ENCODE measurements around the gene BLOC1S1. TPM values are rescaled to one million over a fixed set of nuclear protein-coding genes. Genes with fewer than 3 reads are reported as not detected.

The BLOC1S1 gene
- total and polyA plus RNA-seq, 8 donors = 12.8 to 451 (median 239) TPM

DNA sequence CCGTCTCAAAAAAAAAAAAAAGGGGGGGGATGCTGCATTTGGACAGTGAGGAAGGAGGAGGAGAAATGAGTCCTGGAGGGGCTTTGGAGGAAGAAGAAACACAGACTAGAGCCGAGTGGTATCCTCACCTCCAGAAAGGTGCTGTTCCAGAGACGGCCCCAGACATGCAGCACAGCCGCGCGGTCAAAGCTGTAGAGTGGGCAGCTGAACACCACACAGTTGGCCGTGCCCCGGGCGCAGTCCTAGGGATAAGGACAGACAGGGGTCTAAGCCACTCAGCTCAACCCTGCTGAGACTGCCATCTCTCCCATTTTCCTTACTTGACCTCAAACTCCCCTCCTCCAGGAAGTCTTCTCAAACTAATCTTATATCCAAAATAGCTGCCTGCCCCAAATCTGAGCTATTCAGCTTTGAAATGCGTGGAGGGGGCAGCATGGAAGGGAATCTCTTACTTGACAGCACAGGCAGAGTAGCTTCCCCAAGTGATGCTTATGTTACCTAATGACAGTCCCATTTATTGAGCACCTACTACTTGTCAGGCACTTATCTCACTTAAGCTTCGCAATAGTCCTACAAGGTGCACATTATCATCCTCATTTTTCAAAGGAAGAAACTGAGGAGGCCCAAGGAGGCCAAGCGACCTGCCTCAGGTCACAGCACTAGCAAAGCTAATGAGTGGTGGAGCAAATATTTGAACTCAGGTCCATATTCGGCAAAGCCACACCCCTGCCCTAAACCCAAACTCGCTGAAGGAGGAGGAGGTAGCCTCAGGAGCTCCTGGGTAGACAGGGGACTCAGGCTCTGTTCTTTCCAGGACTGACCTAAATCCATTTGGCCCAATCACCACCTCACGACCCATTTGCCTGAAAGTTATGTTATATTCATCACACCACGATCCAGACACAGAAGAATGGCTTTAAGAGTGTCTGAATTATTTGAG, 26.9 kb upstream of the BLOC1S1 start:
- H3K36me3 ChIP-seq = peaks cover 0 to 73% (median 22%) of the 10 kb centered on the region in 4 donors
- no peak for DNase-seq
- no peak overlapping the region for H3K4me3 ChIP-seq
- H3K27me3 ChIP-seq = no peaks in the 10 kb centered on the region
- H3K4me1 ChIP-seq = no peaks in the 10 kb centered on the region
- no peak overlapping the region for H3K27ac ChIP-seq
- intact Hi-C loops (cut with DNase I; ENCODE audit: low total_unique reads) = no loop called here
- H3K9me3 ChIP-seq = no peaks in the 10 kb centered on the region
- TF ChIP-seq, protein P1, sequence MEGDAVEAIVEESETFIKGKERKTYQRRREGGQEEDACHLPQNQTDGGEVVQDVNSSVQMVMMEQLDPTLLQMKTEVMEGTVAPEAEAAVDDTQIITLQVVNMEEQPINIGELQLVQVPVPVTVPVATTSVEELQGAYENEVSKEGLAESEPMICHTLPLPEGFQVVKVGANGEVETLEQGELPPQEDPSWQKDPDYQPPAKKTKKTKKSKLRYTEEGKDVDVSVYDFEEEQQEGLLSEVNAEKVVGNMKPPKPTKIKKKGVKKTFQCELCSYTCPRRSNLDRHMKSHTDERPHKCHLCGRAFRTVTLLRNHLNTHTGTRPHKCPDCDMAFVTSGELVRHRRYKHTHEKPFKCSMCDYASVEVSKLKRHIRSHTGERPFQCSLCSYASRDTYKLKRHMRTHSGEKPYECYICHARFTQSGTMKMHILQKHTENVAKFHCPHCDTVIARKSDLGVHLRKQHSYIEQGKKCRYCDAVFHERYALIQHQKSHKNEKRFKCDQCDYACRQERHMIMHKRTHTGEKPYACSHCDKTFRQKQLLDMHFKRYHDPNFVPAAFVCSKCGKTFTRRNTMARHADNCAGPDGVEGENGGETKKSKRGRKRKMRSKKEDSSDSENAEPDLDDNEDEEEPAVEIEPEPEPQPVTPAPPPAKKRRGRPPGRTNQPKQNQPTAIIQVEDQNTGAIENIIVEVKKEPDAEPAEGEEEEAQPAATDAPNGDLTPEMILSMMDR (IDR thresholded peaks at IDR 0.05) = no peak
- TF ChIP-seq POLR2A (IDR thresholded peaks at IDR 0.05) (no peak), EP300 (IDR thresholded peaks at IDR 0.05) (no peak), POLR2AphosphoS5 (IDR thresholded peaks at IDR 0.05) (no peak)
- 79 to 89% (median 87%) methylated on average over 16 of the region's 16 CpGs for WGBS, 5 donors

DNA sequence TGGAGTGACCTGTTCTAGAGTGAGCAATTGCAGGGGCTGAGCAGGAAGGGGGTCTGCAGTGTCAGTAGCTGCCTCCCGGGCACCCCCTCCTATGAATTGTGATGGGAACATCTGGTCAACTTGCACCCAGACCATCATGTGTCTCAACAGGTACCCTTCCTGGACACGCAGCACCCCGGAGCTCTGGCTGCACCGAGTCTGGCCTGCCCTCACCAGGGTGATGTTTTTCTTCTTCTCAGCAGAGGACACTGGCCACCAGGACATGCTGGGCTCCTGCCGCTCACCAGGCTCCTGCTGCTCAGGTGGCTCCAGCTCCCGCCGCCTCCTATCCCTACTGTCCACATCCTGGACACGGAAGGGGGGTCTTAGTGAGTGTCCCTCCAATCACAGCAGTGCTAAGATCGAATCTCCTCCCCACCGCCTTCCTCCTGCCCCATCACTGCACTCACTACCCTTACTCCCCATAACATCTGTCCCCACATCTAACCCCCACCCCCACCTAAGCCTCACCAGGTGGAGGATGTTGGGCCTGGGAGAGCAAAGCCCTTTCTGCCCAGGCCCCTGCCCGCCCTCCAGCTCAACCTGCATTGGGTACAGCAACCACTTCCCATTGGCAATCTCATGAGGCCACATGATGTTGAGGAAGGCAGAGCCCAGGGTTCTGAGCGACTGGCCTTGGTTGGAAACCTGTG, 23.1 kb upstream of the BLOC1S1 start:
- DNase-seq = no peak
- Histone ChIP-seq H3K4me1 (no peaks in the 10 kb centered on the region), H3K4me3 (no peak overlapping the region), H3K9me3 (no peaks in the 10 kb centered on the region), H3K27ac (no peak overlapping the region), H3K27me3 (no peaks in the 10 kb centered on the region), H3K36me3 (peaks cover 0 to 81% (median 36%) of the 10 kb centered on the region in 4 donors)
- intact Hi-C loops (cut with DNase I; ENCODE audit: low total_unique reads) = no loop called here
- WGBS, 5 donors = 87 to 95% (median 94%) methylated on average over 9 to 12 of the region's 12 CpGs
- TF ChIP-seq POLR2A (IDR thresholded peaks at IDR 0.05) = no peak
- TF ChIP-seq, protein P1 (IDR thresholded peaks at IDR 0.05) = no peak
- no peak for TF ChIP-seq POLR2AphosphoS5 (IDR thresholded peaks at IDR 0.05)
- TF ChIP-seq EP300 (IDR thresholded peaks at IDR 0.05) = no peak

DNA sequence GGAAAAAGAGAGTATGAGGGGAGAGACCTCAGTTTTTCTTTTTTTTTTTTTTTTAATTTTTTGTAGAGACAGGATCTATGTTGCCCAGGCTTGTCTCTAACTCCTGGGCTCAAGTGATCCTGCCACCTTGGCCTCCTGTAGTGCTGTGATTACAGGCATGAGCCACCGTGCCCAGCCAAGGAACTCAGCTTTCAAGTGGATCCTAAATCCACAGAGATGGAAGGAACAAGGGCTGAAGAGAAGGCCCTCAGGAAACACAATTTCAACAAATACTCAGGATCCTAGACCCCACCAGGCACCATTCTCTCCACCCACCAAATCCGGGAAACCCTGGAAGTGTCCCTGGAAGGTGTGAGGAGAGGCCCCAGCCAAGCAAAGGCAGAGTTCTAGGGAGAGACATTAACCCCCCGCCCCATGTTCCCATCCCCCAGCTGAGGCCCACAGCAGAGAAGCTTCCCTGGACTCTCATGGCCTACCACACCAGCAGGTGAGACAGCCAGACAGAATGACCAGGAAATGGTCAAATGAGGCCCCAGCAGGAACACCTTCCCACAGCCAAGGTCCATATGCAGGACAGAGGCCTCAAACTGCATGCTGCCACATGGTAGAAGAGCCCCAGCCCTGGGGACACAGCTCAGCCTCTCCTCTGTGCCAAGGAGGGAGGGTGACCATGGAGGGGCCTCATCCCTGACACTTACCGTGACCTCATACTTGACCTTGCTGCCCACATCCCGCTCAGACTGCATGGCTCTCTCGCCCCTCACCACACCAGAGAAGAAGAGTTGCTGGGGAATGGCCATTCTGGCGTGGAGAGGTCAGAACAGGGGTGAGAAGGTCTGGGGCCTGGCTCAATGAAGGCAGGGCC, 22.3 kb upstream of the BLOC1S1 start:
- no peak for DNase-seq
- H3K4me1 ChIP-seq = no peaks in the 10 kb centered on the region
- WGBS, 5 donors = 86 to 99% (median 90%) methylated on average over 3 to 7 of the region's 7 CpGs
- TF ChIP-seq POLR2A (IDR thresholded peaks at IDR 0.05) (no peak), EP300 (IDR thresholded peaks at IDR 0.05) (no peak), POLR2AphosphoS5 (IDR thresholded peaks at IDR 0.05) (no peak)
- TF ChIP-seq, protein P1 (IDR thresholded peaks at IDR 0.05) = no peak
- H3K27me3 ChIP-seq = no peaks in the 10 kb centered on the region
- no peak overlapping the region for H3K4me3 ChIP-seq
- no peak overlapping the region for H3K27ac ChIP-seq
- intact Hi-C loops (cut with DNase I; ENCODE audit: low total_unique reads) = no loop called here
- no peaks in the 10 kb centered on the region for H3K9me3 ChIP-seq
- peaks cover 0 to 81% (median 34%) of the 10 kb centered on the region in 4 donors for H3K36me3 ChIP-seq

DNA sequence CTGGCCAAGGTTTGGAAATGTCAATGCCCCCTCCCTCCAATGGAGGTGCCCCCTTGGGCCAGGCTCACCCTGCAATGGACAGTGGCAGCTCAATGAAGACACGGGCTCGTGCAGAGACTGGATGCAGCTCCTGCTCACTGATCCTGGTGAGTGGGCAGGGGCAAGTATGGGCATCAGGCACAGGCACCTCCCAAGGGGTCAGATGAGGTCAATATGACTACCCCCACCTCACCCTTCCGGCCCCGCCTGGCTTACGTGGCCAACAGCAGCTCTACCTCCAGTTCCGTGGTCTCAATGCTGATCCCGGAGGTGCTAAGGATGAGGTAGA, 21.7 kb upstream of the BLOC1S1 start:
- no peak for TF ChIP-seq POLR2AphosphoS5 (IDR thresholded peaks at IDR 0.05)
- TF ChIP-seq EP300 (IDR thresholded peaks at IDR 0.05) = no peak
- no peak for TF ChIP-seq POLR2A (IDR thresholded peaks at IDR 0.05)
- TF ChIP-seq, protein P1 (IDR thresholded peaks at IDR 0.05) = no peak
- intact Hi-C loops (cut with DNase I; ENCODE audit: low total_unique reads) = no loop called here
- no peaks in the 10 kb centered on the region for H3K27me3 ChIP-seq
- no peaks in the 10 kb centered on the region for H3K4me1 ChIP-seq
- no peak overlapping the region for H3K27ac ChIP-seq
- H3K4me3 ChIP-seq = no peak overlapping the region
- DNase-seq = no peak
- 92 to 100% (median 97%) methylated on average over 6 to 7 of the region's 7 CpGs for WGBS, 5 donors
- peaks cover 0 to 75% (median 33%) of the 10 kb centered on the region in 4 donors for H3K36me3 ChIP-seq
- no peaks in the 10 kb centered on the region for H3K9me3 ChIP-seq
